IMR-90 (cell line): ENCODE measurements around the gene C19orf25. TPM values are rescaled to one million over a fixed set of nuclear protein-coding genes. Genes with fewer than 3 reads are reported as not detected.

ENCODE experiments used
- ATAC-seq: fragments of 200-7000 bp; cut with Tn5 transposase; 2 replicates; pipeline ENCODE4 v1.9.1; 2020; ENCODE audit warnings: low read depth, mild to moderate bottlenecking, moderate library complexity
- BruUV-seq: library from RNA; stranded (reverse); fragments of 400-500 nt; replicated peaks from 2 replicates; lab custom pipeline; 2021; lab: Mats Ljungman, UMichigan
- CTCF ChIA-PET: fragments of 300-600 bp; formaldehyde crosslinking; extraction: SDS; loops from one replicate; lab custom pipeline; 2021; ENCODE audit warnings: antibody characterized with exemption; lab: Yijun Ruan, JAX
- POLR2A ChIA-PET: fragments of 300-600 bp; sonication (Branson Sonifier 250); formaldehyde crosslinking; loops from one replicate; lab custom pipeline; 2022; ENCODE audit warnings: antibody characterized with exemption; ENCODE audit not compliant: unreplicated experiment; lab: Charles Lee
- DNase-seq: peaks from one replicate; pipeline ENCODE4 v3.0.0; 2013
- H2AFZ ChIP-seq: replicated peaks from 2 replicates; pipeline ENCODE3; 2013; ENCODE audit warnings: low read length, mild to moderate bottlenecking; ENCODE audit not compliant: poor library complexity
- H2AK5ac ChIP-seq: 2 replicates; pipeline ENCODE4 v1.6.1; 2013; ENCODE audit warnings: low read depth, low read length, inconsistent platforms
- H2AK9ac ChIP-seq: replicated peaks from 2 replicates; pipeline ENCODE3; 2013; ENCODE audit warnings: mild to moderate bottlenecking, low read depth, low read length, moderate library complexity; ENCODE audit not compliant: poor library complexity
- H2BK120ac ChIP-seq: 2 replicates; pipeline ENCODE4 v1.6.1; 2013; ENCODE audit warnings: low read depth, low read length, inconsistent platforms
- H2BK15ac ChIP-seq: 3 replicates; pipeline ENCODE4 v1.6.1; 2013; ENCODE audit warnings: low read depth, low read length, inconsistent platforms
- H2BK20ac ChIP-seq: 2 replicates; pipeline ENCODE4 v1.6.1; 2013; ENCODE audit warnings: low read depth, mild to moderate bottlenecking, inconsistent platforms, low read length, moderate library complexity
- H2BK5ac ChIP-seq: 2 replicates; pipeline ENCODE4 v1.6.1; 2013; ENCODE audit warnings: mild to moderate bottlenecking, low read depth, low read length, inconsistent platforms; ENCODE audit not compliant: poor library complexity, severe bottlenecking
- H3K14ac ChIP-seq: replicated peaks from 2 replicates; pipeline ENCODE4 v1.6.1; 2013; ENCODE audit warnings: low read depth, low read length, inconsistent platforms
- H3K18ac ChIP-seq: 2 replicates; pipeline ENCODE4 v1.6.1; 2013; ENCODE audit warnings: low read depth, low read length, control low read depth
- H3K23ac ChIP-seq: 2 replicates; pipeline ENCODE4 v1.6.1; 2013; ENCODE audit warnings: low read depth, low read length, inconsistent platforms
- H3K27ac ChIP-seq: 2 replicates; pipeline ENCODE4 v1.5.1; 2013; ENCODE audit warnings: mild to moderate bottlenecking, control low read depth, low read length; ENCODE audit not compliant: insufficient read depth
- H3K27me3 ChIP-seq: 2 replicates; pipeline ENCODE4 v1.6.1; 2013; ENCODE audit warnings: low read length; ENCODE audit not compliant: control insufficient read depth, insufficient read depth
- H3K36me3 ChIP-seq: 2 replicates; pipeline ENCODE4 v1.6.1; 2013; ENCODE audit warnings: low read length, mixed read lengths; ENCODE audit not compliant: control insufficient read depth, insufficient read depth
- H3K4ac ChIP-seq: 2 replicates; pipeline ENCODE4 v1.6.1; 2013; ENCODE audit warnings: low read depth, low read length, inconsistent platforms
- H3K4me1 ChIP-seq: 2 replicates; pipeline ENCODE4 v1.6.1; 2013; ENCODE audit warnings: low read length, mixed read lengths; ENCODE audit not compliant: control insufficient read depth, insufficient read depth
- H3K4me2 ChIP-seq: 2 replicates; pipeline ENCODE4 v1.6.1; 2013; ENCODE audit warnings: low read depth, mild to moderate bottlenecking, control low read depth, low read length, moderate library complexity
- H3K4me3 ChIP-seq: 2 replicates; pipeline ENCODE4 v1.5.1; 2013; ENCODE audit warnings: low read depth, mild to moderate bottlenecking, control low read depth, low read length, moderate library complexity; ENCODE audit not compliant: insufficient read depth
- H3K56ac ChIP-seq: 2 replicates; pipeline ENCODE4 v1.6.1; 2013; ENCODE audit warnings: low read length, inconsistent platforms; ENCODE audit not compliant: insufficient read depth; ENCODE audit errors: extremely low read depth
- H3K79me1 ChIP-seq, 2 experiments: 2 replicates each; pipeline ENCODE4 v1.6.1; 2013; ENCODE audit warnings: low read length in 2 of 2, inconsistent platforms in 1 of 2, low read depth in 1 of 2
- H3K9ac ChIP-seq: 2 replicates; pipeline ENCODE4 v1.6.1; 2013; ENCODE audit warnings: low read depth, low read length, control low read depth
- H3K9me1 ChIP-seq: 2 replicates; pipeline ENCODE4 v1.6.1; 2013; ENCODE audit warnings: low read length, inconsistent platforms; ENCODE audit not compliant: insufficient read depth
- H3K9me3 ChIP-seq: 2 replicates; pipeline ENCODE4 v1.6.1; 2013; ENCODE audit warnings: low read length; ENCODE audit not compliant: control insufficient read depth, insufficient read depth
- H4K20me1 ChIP-seq: 2 replicates; pipeline ENCODE4 v1.6.1; 2013; ENCODE audit warnings: low read length, inconsistent platforms; ENCODE audit not compliant: insufficient read depth
- H4K5ac ChIP-seq: 2 replicates; pipeline ENCODE4 v1.6.1; 2013; ENCODE audit warnings: mild to moderate bottlenecking, low read depth, low read length, control low read depth
- H4K8ac ChIP-seq, 2 experiments: 2 replicates each; pipeline ENCODE4 v1.6.1; 2013; ENCODE audit warnings: low read depth in 2 of 2, low read length in 2 of 2, control low read depth in 1 of 2, inconsistent platforms in 1 of 2
- H4K91ac ChIP-seq: 2 replicates; pipeline ENCODE4 v1.6.1; 2013; ENCODE audit warnings: low read depth, low read length, inconsistent platforms; ENCODE audit not compliant: insufficient read depth
- MAZ ChIP-seq: IDR thresholded peaks from 2 replicates; pipeline ENCODE4 v1.6.1; 2012; ENCODE audit warnings: low read depth, mild to moderate bottlenecking, low read length, improper control_type of control experiment, moderate library complexity, borderline replicate concordance
- USF2 ChIP-seq: fragments of 150-350 bp; IDR thresholded peaks from 2 replicates; pipeline ENCODE4 v1.6.1; 2017; ENCODE audit warnings: mild to moderate bottlenecking, antibody characterized with exemption, low read length, low read depth
- WGBS, 2 experiments: methylation state at CpG; one replicate each; pipeline versions ENCODE4 v1.1.5 to v1.1.7; 2013; ENCODE audit warnings: missing lambda C conversion rate in 2 of 2; ENCODE audit not compliant: insufficient read length in 1 of 2; ENCODE audit errors: extremely low coverage in 2 of 2; 5-methylcytosine and 5-hydroxymethylcytosine counted together
- dilution Hi-C: fragments of 300-500 bp; cut with HindIII; formaldehyde crosslinking; loops from one replicate; pipeline ENCODE4 v1.14.3; 2018; ENCODE audit warnings: low sequenced_read_pairs; ENCODE audit not compliant: unreplicated experiment
- in situ Hi-C: fragments of 300-500 bp; cut with MboI; formaldehyde crosslinking; loops from 3 replicates; pipeline ENCODE4 v1.14.3; 2019; ENCODE audit warnings: low sequenced_read_pairs, inconsistent platforms, mixed read lengths
- intact Hi-C: fragments of 100-400 bp; cut with micrococcal nuclease; formaldehyde crosslinking; loops from 2 replicates; pipeline ENCODE4 v1.10.0; 2022
- polyA plus RNA-seq, 3 experiments: library from polyadenylated mRNA; depleted of rRNA; stranded (reverse); fragments of >200 nt; gene quantifications; 2 replicates each; pipeline ENCODE4 v1.2.3, GENCODE V29; 2012; ENCODE audit warnings: low replicate concordance in 1 of 3
- total RNA-seq: library from RNA; depleted of rRNA; stranded (reverse); fragments of >200 nt; gene quantifications from 2 replicates; pipeline ENCODE4 v1.2.3, GENCODE V29; 2012

Gene C19orf25
- total and polyA plus RNA-seq, 2 of the 4 experiments (the other 2 are of a cell fraction), result 10.4 to 34.9 TPM

GRCh38 chr19:1516395-1516753 is 37.4 kb upstream of the C19orf25 start:
- H3K23ac ChIP-seq, result no peak overlapping the region
- no peak overlapping the region for H4K8ac ChIP-seq
- H4K5ac ChIP-seq, result no peak overlapping the region
- H4K91ac ChIP-seq, result no peak overlapping the region
- 54% methylated on average over 3 of the region's 8 CpGs; no CpG with 5 or more reads in 1 of the 2 experiments for WGBS, 2 experiments
- no peak overlapping the region for H3K9ac ChIP-seq
- H3K4ac ChIP-seq, result no peak overlapping the region
- H2BK120ac ChIP-seq, result no peak overlapping the region
- dilution Hi-C loops, result no loop called here
- ChIA-PET CTCF (no interaction called here), POLR2A (no interaction called here)
- no peak overlapping the region for H2AK9ac ChIP-seq
- H3K36me3 ChIP-seq, result no peaks in the 10 kb centered on the region
- H2BK20ac ChIP-seq, result no peak overlapping the region
- no peak overlapping the region for H3K4me2 ChIP-seq
- peaks cover 6% of the 10 kb centered on the region; the same call in 1 of the 2 replicates for H4K20me1 ChIP-seq
- H3K56ac ChIP-seq, result no peak overlapping the region
- no peak overlapping the region for H2AFZ ChIP-seq
- no peaks in the 10 kb centered on the region for H3K9me1 ChIP-seq
- no peak overlapping the region for H3K18ac ChIP-seq
- peaks cover 2% of the 10 kb centered on the region; the same call in 1 of the 2 replicates for H3K9me3 ChIP-seq
- peaks cover 4% of the 10 kb centered on the region; the same call in 1 of the 2 replicates for H3K4me1 ChIP-seq
- H3K4me3 ChIP-seq, result no peak overlapping the region
- no peak overlapping the region for H2AK5ac ChIP-seq
- in situ Hi-C loops, result no loop called here
- intact Hi-C loops, result no loop called here
- TF ChIP-seq MAZ (no peak), USF2 (peak; percentile 70; the same call in 1 of the 2 replicates)
- no peak overlapping the region for H2BK5ac ChIP-seq
- peaks cover 4 to 9% of the 10 kb centered on the region in 2 experiments; a peak in 1 of 4 replicates for H3K79me1 ChIP-seq
- H3K14ac ChIP-seq, result no peak overlapping the region
- no TSS peak for BruUV-seq
- no peak overlapping the region for H2BK15ac ChIP-seq
- ATAC-seq (no peak), DNase-seq (no peak)
- peaks cover under 1% of the 10 kb centered on the region; the same call in 1 of the 2 replicates for H3K27me3 ChIP-seq
- no peak overlapping the region for H3K27ac ChIP-seq
